Measurements from ENCODE around the gene SEPHS1.

DNA sequence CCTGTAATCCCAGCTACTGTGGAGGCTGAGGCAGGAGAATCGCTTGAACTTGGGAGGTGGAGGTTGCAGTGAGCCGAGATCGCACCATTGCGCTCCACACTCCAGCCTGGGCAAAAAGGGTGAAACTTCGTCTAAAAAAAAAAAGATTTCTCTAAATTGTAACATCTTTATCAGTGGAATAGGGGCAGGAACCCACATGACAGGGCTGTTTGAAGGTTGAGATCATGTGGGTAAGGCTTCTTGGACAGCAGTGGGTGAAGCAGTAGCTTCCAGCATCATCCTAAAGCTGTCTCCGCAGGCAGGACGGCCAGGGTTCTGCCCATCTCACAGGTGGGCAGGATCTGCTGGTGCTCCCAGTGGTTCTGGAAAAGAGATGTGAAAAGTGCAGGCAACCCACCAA is 37.9 kb upstream of the SEPHS1 start:
- TF ChIP-seq, protein P1, sequence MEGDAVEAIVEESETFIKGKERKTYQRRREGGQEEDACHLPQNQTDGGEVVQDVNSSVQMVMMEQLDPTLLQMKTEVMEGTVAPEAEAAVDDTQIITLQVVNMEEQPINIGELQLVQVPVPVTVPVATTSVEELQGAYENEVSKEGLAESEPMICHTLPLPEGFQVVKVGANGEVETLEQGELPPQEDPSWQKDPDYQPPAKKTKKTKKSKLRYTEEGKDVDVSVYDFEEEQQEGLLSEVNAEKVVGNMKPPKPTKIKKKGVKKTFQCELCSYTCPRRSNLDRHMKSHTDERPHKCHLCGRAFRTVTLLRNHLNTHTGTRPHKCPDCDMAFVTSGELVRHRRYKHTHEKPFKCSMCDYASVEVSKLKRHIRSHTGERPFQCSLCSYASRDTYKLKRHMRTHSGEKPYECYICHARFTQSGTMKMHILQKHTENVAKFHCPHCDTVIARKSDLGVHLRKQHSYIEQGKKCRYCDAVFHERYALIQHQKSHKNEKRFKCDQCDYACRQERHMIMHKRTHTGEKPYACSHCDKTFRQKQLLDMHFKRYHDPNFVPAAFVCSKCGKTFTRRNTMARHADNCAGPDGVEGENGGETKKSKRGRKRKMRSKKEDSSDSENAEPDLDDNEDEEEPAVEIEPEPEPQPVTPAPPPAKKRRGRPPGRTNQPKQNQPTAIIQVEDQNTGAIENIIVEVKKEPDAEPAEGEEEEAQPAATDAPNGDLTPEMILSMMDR (conservative IDR thresholded peaks at IDR 0.05; ENCODE audit: low read depth, low read length), result no peak
- TF ChIP-seq EZH2 (IDR thresholded peaks at IDR 0.05; ENCODE audit: borderline replicate concordance, low read depth, low read length, poor library complexity, severe bottlenecking), result no peak
